ENCODE results near the gene DNAH5. TPM values are rescaled to one million over a fixed set of nuclear protein-coding genes. Genes with fewer than 3 reads are reported as not detected.

DNAH5 gene
- total RNA-seq, 1 donor from 2014 or later = not detected

DNA sequence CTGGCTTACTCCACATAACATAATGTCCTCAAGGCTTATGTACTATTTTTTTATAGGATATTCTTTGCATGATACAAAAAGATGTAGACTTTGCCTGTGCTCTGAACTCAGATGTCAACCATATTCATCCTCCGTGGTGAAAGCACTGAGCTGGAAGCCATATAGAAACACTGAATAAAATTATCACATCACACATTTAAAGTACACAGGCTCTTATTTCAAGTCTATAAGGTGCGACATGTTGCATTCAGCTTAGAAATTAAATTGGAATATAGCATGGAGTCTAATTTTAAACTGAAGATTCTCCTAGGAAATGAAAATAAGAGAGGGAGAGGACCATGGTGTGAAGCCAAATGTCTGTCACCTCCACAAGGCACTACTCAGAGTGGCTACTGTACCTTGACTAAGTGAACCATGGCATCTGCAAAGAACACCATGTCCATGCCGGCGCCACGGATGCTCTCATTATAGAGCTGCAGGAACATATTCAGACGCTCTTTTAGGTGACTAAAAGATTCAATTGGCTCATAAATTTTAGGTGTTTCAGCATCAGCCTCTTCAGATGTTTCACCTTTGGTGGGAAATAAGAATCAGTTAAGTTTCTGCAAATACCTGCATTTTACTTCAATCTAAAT, 158.6 kb downstream of the DNAH5 start:
- Mint-ChIP-seq H3K27me3 (ENCODE audit: insufficient read depth) (no peaks in the 10 kb centered on the region), H3K36me3 (ENCODE audit: low read depth) (no peaks in the 10 kb centered on the region), H3K4me3 (no peak overlapping the region), H3K27ac (no peak overlapping the region), H3K4me1 (ENCODE audit: low read depth) (no peaks in the 10 kb centered on the region), H3K9me3 (peaks cover 22% of the 10 kb centered on the region)
- DNase-seq (ENCODE audit: low spot score) = no peak
- intact Hi-C loops (cut with micrococcal nuclease) = no loop called here

DNA sequence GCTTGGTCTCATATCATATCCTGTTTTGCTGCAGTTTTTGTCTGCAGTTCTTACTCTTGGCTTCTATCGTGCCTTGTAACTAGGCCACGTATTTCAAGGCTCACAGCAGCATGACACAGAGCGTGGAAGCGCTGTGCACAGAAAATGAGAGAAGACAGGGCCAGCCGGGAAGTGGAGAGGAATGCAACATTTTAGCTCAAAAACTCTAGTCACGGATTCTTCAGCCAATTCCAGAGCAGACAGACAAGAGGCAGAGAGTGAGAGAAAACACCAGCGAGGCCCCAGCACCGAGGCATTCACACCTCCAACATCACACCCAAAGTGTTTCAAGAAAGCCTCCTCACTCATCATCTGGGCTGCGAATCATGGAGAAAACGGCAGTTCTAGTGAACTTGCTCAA, 160.8 kb downstream of the DNAH5 start:
- Mint-ChIP-seq H3K4me3 (no peak overlapping the region), H3K27me3 (ENCODE audit: insufficient read depth) (no peaks in the 10 kb centered on the region), H3K27ac (no peak overlapping the region), H3K9me3 (peaks cover 19% of the 10 kb centered on the region), H3K36me3 (ENCODE audit: low read depth) (no peaks in the 10 kb centered on the region), H3K4me1 (ENCODE audit: low read depth) (no peaks in the 10 kb centered on the region)
- DNase-seq (ENCODE audit: low spot score) = no peak
- intact Hi-C loops (cut with micrococcal nuclease) = no loop called here

DNA sequence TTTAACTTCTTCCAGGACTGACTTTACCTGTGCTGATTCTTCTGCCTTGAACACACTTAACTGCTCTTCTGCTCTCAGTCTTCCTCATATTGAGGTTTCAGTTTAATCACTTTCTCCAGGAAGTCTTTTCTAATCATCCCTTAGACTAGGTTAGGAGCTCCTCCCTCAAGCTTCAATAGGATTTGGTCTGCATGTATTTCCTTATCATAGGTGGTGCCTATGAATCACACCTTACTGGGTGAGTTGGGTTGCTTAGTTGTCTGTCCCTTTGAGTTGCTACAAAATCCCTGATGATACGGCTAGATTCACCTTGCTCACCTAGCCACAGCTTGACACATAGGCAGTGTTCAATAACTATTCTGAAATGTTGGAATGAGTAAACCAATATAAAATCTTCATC, 164.4 kb downstream of the DNAH5 start:
- intact Hi-C loops (cut with micrococcal nuclease) = no loop called here

DNA sequence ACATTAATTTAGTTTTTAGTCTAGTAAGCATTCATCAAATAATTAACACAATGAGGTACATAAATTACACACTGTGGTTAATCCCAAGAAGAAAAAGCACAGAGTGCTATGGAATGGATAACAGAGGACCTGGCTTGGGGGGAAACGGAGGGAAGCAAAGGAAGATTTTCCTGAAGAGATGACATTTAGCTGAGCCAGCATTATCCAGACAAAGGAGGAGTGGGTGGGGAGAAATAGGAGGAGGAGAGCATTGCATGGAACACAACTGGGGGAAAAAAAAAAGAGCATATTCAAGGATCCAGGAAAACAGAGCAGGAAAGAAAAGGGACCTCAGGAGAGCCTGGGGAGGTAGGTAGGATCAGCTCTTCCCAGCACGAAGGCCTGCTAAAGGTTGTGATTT, 170.8 kb downstream of the DNAH5 start:
- Mint-ChIP-seq H3K27ac (no peak overlapping the region), H3K4me1 (ENCODE audit: low read depth) (no peaks in the 10 kb centered on the region), H3K27me3 (ENCODE audit: insufficient read depth) (no peaks in the 10 kb centered on the region), H3K9me3 (no peaks in the 10 kb centered on the region), H3K4me3 (no peak overlapping the region), H3K36me3 (ENCODE audit: low read depth) (no peaks in the 10 kb centered on the region)
- no peak for DNase-seq (ENCODE audit: low spot score)
- intact Hi-C loops (cut with micrococcal nuclease) = no loop called here

More for the DNA sequence above, 164.4 kb downstream of the DNAH5 start:
- Mint-ChIP-seq H3K36me3 (ENCODE audit: low read depth) (no peaks in the 10 kb centered on the region), H3K27me3 (ENCODE audit: insufficient read depth) (no peaks in the 10 kb centered on the region), H3K9me3 (peaks cover 14% of the 10 kb centered on the region), H3K27ac (no peak overlapping the region), H3K4me3 (no peak overlapping the region), H3K4me1 (ENCODE audit: low read depth) (no peaks in the 10 kb centered on the region)
- no peak for DNase-seq (ENCODE audit: low spot score)

DNA sequence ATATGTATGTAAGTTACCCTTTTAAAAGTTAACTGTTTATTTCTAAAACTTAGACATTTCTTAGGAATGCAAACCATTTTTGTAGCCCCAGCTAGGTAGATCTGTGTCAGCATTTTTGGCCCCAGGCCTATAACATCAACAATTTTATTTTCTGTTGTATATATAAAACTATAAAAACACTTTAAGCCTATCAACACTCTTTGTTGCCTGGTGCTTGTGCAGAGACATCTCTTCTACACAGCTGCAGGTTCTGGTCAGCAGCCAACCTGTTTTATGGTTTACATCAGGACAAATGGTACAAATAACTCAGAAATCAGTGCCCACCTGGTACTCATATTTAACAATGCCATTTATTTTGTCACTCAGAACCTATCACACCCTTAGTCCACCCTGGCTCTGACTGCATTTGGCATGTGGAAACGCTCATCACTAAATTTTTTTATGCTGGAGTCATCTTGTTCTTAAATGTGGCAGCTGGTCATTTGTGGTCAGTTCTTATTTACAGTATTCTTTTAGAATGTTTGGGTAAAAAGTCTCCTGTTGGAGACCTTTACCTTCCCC, 173.4 kb downstream of the DNAH5 start:
- Mint-ChIP-seq H3K9me3 (no peaks in the 10 kb centered on the region), H3K27me3 (ENCODE audit: insufficient read depth) (no peaks in the 10 kb centered on the region), H3K4me3 (no peak overlapping the region), H3K36me3 (ENCODE audit: low read depth) (no peaks in the 10 kb centered on the region), H3K27ac (no peak overlapping the region), H3K4me1 (ENCODE audit: low read depth) (no peaks in the 10 kb centered on the region)
- DNase-seq (ENCODE audit: low spot score) = no peak
- intact Hi-C loops (cut with micrococcal nuclease) = no loop called here

DNA sequence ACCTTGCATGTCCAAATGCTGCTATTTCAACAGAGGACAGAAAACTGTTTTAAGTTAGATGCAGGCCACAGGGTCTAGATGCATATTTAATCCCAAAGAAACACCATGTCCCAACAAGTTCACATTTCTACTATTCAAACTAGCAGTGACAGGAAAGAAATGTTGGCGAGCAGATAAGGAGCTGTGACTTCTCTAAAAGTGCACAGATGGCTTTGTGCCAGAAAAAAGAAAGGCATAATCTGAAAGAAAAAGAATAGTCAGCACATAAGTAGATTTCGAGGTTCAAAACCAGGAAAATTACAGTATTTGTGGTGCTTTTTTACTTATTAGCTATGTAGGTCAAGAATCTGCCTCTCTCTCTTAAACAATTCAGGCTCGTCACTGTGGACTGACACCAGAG, 178.3 kb downstream of the DNAH5 start:
- no peak overlapping the region for H3K27ac Mint-ChIP-seq
- no peaks in the 10 kb centered on the region for H3K27me3 Mint-ChIP-seq (ENCODE audit: insufficient read depth)
- H3K9me3 Mint-ChIP-seq = no peaks in the 10 kb centered on the region
- DNase-seq (ENCODE audit: low spot score) = no peak
- no peaks in the 10 kb centered on the region for H3K36me3 Mint-ChIP-seq (ENCODE audit: low read depth)
- no peak overlapping the region for H3K4me3 Mint-ChIP-seq
- intact Hi-C loops (cut with micrococcal nuclease) = no loop called here
- no peaks in the 10 kb centered on the region for H3K4me1 Mint-ChIP-seq (ENCODE audit: low read depth)

DNA sequence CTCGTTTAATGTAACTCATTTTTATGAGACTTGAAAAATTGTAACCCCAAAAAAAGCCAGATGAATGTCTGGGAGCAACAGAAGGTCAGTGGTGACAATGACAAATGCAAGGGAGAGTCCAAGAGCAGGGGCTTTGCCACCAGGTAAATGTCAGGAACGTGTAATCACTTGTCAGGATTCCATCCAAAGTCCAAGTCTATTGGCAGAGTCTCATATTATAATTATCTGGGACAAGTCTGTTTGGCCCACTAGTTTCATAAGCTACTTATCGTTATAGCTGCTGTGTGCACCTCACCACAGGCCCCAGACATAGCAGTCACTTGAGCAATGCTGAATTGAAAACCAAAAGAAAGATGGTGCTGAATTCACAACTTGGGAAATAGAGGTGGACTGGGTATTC, 180.8 kb downstream of the DNAH5 start:
- Mint-ChIP-seq H3K27me3 (ENCODE audit: insufficient read depth) (no peaks in the 10 kb centered on the region), H3K9me3 (no peaks in the 10 kb centered on the region), H3K4me3 (no peak overlapping the region), H3K4me1 (ENCODE audit: low read depth) (no peaks in the 10 kb centered on the region), H3K27ac (no peak overlapping the region), H3K36me3 (ENCODE audit: low read depth) (no peaks in the 10 kb centered on the region)
- no peak for DNase-seq (ENCODE audit: low spot score)
- intact Hi-C loops (cut with micrococcal nuclease) = no loop called here

DNA sequence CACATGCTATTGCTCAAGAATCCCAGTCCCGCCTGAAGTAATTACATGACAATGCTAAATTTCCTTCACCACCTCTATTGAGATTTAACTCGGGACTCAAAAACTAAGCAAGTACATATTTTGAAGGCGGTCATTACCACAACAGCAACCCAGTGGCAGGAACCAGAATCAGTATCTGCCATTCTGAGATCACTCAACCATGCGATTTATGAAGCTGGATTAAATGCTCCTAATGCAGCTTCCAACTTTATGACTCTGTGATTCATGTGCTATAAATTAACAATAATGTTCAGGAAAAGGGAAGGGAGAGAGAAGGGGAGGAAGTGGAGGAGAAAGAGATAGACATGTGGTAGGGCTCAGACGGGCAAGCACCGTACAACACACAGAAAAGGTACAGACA, 194.7 kb downstream of the DNAH5 start:
- Mint-ChIP-seq H3K4me3 (no peak overlapping the region), H3K4me1 (ENCODE audit: low read depth) (no peaks in the 10 kb centered on the region), H3K27me3 (ENCODE audit: insufficient read depth) (no peaks in the 10 kb centered on the region), H3K9me3 (peaks cover 4% of the 10 kb centered on the region), H3K36me3 (ENCODE audit: low read depth) (no peaks in the 10 kb centered on the region), H3K27ac (no peak overlapping the region)
- intact Hi-C loops (cut with micrococcal nuclease) = no loop called here
- DNase-seq (ENCODE audit: low spot score) = no peak

DNA sequence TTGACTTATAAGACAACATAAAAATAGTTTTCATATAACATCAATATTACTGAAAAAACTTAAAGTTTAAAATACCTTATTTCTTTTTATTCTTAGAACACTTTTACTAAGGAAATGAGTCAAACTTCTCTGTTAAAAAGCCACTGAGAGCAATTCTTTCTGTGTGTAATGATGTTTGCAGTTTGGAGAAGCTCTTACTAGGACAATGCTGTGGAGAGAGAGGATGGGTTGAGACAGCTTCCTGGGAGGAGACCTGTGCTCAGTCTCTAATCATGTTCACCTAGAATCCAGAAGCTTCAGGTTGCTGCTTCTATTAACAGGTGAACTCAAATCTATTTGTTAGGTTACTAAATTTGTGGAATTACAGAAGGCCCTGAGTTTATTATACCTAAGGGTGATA, 198.5 kb downstream of the DNAH5 start:
- H3K27me3 Mint-ChIP-seq (ENCODE audit: insufficient read depth) = no peaks in the 10 kb centered on the region
- no peak for DNase-seq (ENCODE audit: low spot score)
- H3K9me3 Mint-ChIP-seq = peaks cover 4% of the 10 kb centered on the region
- H3K36me3 Mint-ChIP-seq (ENCODE audit: low read depth) = no peaks in the 10 kb centered on the region
- H3K4me3 Mint-ChIP-seq = no peak overlapping the region
- no peaks in the 10 kb centered on the region for H3K4me1 Mint-ChIP-seq (ENCODE audit: low read depth)
- no peak overlapping the region for H3K27ac Mint-ChIP-seq
- intact Hi-C loops (cut with micrococcal nuclease) = no loop called here

DNA sequence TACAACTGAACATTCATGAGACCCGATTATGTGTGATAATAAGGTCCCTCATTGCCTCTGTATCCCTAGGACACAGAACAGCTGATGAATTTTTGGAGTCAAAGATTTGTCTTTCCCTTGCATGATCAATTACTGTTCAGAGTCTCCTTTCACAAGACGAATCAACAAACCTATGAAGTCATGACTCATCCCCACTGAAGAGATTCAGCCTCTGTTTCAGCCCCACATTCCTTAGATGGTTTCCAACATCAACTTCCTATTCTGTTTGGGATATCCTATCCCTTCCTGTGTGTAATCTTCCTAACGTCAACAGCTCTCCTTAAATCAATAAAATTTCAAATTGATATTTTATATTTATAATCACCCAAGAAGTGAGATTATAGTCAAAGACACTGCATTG, 199.0 kb downstream of the DNAH5 start:
- Mint-ChIP-seq H3K4me1 (ENCODE audit: low read depth) (no peaks in the 10 kb centered on the region), H3K36me3 (ENCODE audit: low read depth) (no peaks in the 10 kb centered on the region), H3K27me3 (ENCODE audit: insufficient read depth) (no peaks in the 10 kb centered on the region), H3K4me3 (no peak overlapping the region), H3K27ac (no peak overlapping the region), H3K9me3 (peaks cover 4% of the 10 kb centered on the region)
- intact Hi-C loops (cut with micrococcal nuclease) = no loop called here
- DNase-seq (ENCODE audit: low spot score) = no peak

DNA sequence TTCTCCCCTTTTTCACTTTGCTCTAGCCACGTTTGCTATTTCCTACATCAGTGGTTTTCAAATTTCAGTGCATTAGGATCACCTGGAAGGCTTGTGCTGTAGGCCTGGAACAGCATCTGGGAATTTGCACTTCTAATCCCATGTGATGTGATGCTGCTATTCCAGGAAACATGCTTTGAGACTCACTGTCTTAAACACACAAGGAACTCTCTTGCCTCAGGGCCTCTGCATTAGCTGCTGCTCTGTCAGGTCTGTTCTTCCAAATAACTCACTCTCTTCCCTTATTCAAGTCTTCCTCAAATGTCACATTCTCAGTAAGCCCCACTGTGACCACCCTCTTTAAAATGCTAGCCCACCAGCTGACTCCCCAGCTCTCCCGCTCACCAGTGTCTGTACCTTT, 204.0 kb downstream of the DNAH5 start:
- Mint-ChIP-seq H3K4me1 (ENCODE audit: low read depth) (no peaks in the 10 kb centered on the region), H3K4me3 (no peak overlapping the region), H3K9me3 (peaks cover 15% of the 10 kb centered on the region), H3K36me3 (ENCODE audit: low read depth) (no peaks in the 10 kb centered on the region), H3K27me3 (ENCODE audit: insufficient read depth) (no peaks in the 10 kb centered on the region), H3K27ac (no peak overlapping the region)
- intact Hi-C loops (cut with micrococcal nuclease) = no loop called here
- DNase-seq (ENCODE audit: low spot score) = no peak

DNA sequence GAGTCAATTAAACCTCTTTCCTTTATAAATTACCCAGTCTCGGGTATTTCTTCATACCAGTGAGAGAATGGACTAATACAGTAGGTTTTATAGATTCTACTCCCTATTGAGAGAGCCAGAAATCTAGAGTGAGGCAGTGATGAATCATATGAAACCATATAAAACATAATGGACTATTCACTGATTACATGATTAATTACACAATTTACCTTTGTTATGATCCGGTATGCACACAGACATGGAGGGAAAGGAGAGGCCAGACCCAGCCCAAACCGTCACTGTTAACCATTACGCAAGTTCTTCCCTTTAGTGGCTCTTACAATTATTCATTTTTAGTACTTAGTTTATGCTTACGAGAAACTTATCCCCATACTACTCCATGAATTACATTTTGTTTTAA, 205.0 kb downstream of the DNAH5 start:
- intact Hi-C loops (cut with micrococcal nuclease) = no loop called here
- Mint-ChIP-seq H3K27ac (no peak overlapping the region), H3K4me3 (no peak overlapping the region), H3K9me3 (peaks cover 17% of the 10 kb centered on the region), H3K4me1 (ENCODE audit: low read depth) (no peaks in the 10 kb centered on the region), H3K27me3 (ENCODE audit: insufficient read depth) (no peaks in the 10 kb centered on the region), H3K36me3 (ENCODE audit: low read depth) (no peaks in the 10 kb centered on the region)
- no peak for DNase-seq (ENCODE audit: low spot score)

DNA sequence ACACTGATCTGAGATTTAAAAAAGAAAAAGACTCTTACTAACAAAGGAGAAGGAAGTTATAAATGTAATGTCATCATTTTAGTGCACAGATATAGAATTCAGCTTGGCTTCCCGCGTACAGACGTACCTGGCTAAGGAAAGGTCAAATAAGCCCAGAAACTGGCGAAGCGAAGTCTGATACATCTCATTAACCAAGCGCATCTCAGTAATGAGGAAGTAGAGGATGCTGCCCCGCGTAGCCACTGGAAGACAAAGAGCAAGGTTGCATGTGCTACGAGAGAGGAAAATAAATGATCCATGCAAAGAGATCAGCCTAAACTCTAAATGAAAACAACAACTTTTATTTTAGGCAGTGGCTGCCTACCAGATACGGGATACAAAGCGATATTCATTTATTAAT, 208.8 kb downstream of the DNAH5 start:
- H3K9me3 Mint-ChIP-seq = peaks cover 22% of the 10 kb centered on the region
- no peaks in the 10 kb centered on the region for H3K4me1 Mint-ChIP-seq (ENCODE audit: low read depth)
- no peak overlapping the region for H3K27ac Mint-ChIP-seq
- H3K27me3 Mint-ChIP-seq (ENCODE audit: insufficient read depth) = no peaks in the 10 kb centered on the region
- intact Hi-C loops (cut with micrococcal nuclease) = no loop called here
- no peak for DNase-seq (ENCODE audit: low spot score)
- H3K4me3 Mint-ChIP-seq = no peak overlapping the region
- H3K36me3 Mint-ChIP-seq (ENCODE audit: low read depth) = no peaks in the 10 kb centered on the region

DNA sequence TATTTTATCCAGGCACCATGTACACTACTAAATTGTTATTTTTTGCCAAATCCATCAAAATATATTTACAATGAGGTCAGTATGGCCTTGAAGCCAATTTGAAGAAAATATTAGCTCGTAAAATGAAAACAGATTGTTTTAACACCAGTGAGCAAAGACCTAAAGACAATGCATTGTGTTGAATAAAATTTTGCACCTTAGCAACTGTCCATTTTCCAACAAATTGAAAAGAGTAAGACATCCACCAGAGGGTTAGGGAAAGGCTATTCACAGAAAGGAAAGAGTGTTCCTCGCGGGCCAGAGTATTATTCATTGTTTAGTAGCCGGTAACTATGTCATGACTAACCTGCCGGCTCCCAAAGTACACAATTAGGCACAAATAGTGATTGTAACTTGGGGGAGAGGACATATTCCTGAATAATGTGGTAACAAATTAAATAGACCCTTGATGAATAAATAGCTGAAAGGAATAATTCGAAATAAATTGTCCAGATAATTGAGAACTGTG, 213.3 kb downstream of the DNAH5 start:
- intact Hi-C loops (cut with micrococcal nuclease) = no loop called here
- no peaks in the 10 kb centered on the region for H3K27me3 Mint-ChIP-seq (ENCODE audit: insufficient read depth)

More for the DNA sequence above, 213.3 kb downstream of the DNAH5 start:
- Mint-ChIP-seq H3K27ac (no peak overlapping the region), H3K36me3 (ENCODE audit: low read depth) (no peaks in the 10 kb centered on the region), H3K4me3 (no peak overlapping the region), H3K4me1 (ENCODE audit: low read depth) (no peaks in the 10 kb centered on the region), H3K9me3 (peaks cover 14% of the 10 kb centered on the region)
- no peak for DNase-seq (ENCODE audit: low spot score)
